Calu3 (cell line): Measurements from ENCODE around the gene NOL12. TPM values are rescaled to one million over a fixed set of nuclear protein-coding genes. Genes with fewer than 3 reads are reported as not detected.

Source experiments
- BruUV-seq: library from RNA; stranded (reverse); fragments of 400-500 nt; replicated peaks from 2 replicates; lab custom pipeline; 2021; lab: Mats Ljungman, UMichigan
- CTCF ChIA-PET: fragments of 300-600 bp; sonication (Branson Sonifier 250); formaldehyde crosslinking; loops from one replicate; lab custom pipeline; 2022; ENCODE audit warnings: antibody characterized with exemption; lab: Charles Lee
- DNase-seq: peaks from one replicate; pipeline ENCODE4 v3.0.0; 2022
- H3K27ac Mint-ChIP-seq: one replicate; pipeline ENCODE4 v1.8.0; 2022; ENCODE audit warnings: mixed read lengths; ENCODE audit not compliant: unreplicated experiment
- H3K27me3 Mint-ChIP-seq: one replicate; pipeline ENCODE4 v1.8.0; 2022; ENCODE audit warnings: mixed read lengths; ENCODE audit not compliant: unreplicated experiment
- H3K36me3 Mint-ChIP-seq: one replicate; pipeline ENCODE4 v1.8.0; 2022; ENCODE audit warnings: mild to moderate bottlenecking, moderate library complexity, mixed read lengths; ENCODE audit not compliant: insufficient read depth, unreplicated experiment
- H3K4me1 Mint-ChIP-seq: one replicate; pipeline ENCODE4 v1.8.0; 2022; ENCODE audit warnings: mild to moderate bottlenecking, low read depth, mixed read lengths; ENCODE audit not compliant: unreplicated experiment
- H3K4me3 Mint-ChIP-seq: one replicate; pipeline ENCODE4 v1.8.0; 2022; ENCODE audit warnings: mild to moderate bottlenecking, low read depth, moderate library complexity, mixed read lengths; ENCODE audit not compliant: unreplicated experiment
- H3K9me3 Mint-ChIP-seq: one replicate; pipeline ENCODE4 v1.8.0; 2022; ENCODE audit warnings: low read depth, mixed read lengths; ENCODE audit not compliant: unreplicated experiment
- intact Hi-C: fragments of 100-400 bp; cut with micrococcal nuclease; formaldehyde crosslinking; loops from one replicate; pipeline ENCODE4 v1.10.0; 2022; ENCODE audit not compliant: unreplicated experiment
- total RNA-seq: library from RNA; stranded (reverse); gene quantifications from 2 replicates; pipeline ENCODE4 v1.2.3, GENCODE V29; 2022
- TF ChIP-seq, protein P1 (sequence below): fragments of 200-600 bp; IDR thresholded peaks from one replicate; pipeline ENCODE4 v1.8.0; 2022; ENCODE audit warnings: antibody characterized with exemption; ENCODE audit not compliant: unreplicated experiment

The NOL12 gene
- total RNA-seq, 1 experiment from 2014 or later: 26.8 TPM

DNA sequence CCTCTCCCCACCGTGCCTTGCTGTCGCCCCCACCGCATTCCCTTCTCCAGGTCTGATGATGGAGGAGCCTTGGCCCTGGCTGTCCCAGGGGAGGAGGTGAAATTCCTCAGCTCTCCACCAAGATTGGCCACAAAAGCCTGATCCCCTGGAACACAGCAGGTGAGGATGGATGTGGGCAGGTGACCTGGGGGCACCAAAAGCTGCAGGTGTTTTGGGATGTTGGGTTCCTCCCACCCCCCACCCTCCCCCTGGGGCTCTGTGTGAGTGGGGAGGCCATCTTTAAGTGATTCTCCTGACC is 11.3 kb downstream of the NOL12 start:
- Mint-ChIP-seq H3K9me3 (no peaks in the 10 kb centered on the region), H3K27me3 (no peaks in the 10 kb centered on the region), H3K4me3 (no peak overlapping the region), H3K36me3 (peaks cover 16% of the 10 kb centered on the region), H3K27ac (no peak overlapping the region), H3K4me1 (no peaks in the 10 kb centered on the region)
- intact Hi-C loops: loop anchor here (5.0 kb wide), 1 partner anchor 35 kb away; no protein-coding TSS in a partner anchor
- no TSS peak for BruUV-seq
- TF ChIP-seq, protein P1, sequence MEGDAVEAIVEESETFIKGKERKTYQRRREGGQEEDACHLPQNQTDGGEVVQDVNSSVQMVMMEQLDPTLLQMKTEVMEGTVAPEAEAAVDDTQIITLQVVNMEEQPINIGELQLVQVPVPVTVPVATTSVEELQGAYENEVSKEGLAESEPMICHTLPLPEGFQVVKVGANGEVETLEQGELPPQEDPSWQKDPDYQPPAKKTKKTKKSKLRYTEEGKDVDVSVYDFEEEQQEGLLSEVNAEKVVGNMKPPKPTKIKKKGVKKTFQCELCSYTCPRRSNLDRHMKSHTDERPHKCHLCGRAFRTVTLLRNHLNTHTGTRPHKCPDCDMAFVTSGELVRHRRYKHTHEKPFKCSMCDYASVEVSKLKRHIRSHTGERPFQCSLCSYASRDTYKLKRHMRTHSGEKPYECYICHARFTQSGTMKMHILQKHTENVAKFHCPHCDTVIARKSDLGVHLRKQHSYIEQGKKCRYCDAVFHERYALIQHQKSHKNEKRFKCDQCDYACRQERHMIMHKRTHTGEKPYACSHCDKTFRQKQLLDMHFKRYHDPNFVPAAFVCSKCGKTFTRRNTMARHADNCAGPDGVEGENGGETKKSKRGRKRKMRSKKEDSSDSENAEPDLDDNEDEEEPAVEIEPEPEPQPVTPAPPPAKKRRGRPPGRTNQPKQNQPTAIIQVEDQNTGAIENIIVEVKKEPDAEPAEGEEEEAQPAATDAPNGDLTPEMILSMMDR: no peak
- no peak for DNase-seq
- CTCF ChIA-PET: interaction anchor here (0.7 to 1.1 kb wide), 4 partner anchors 34 to 299 kb away, joined by 3 to 7 read pairs (median 5); partner anchors contain the start of gene GGA1

DNA sequence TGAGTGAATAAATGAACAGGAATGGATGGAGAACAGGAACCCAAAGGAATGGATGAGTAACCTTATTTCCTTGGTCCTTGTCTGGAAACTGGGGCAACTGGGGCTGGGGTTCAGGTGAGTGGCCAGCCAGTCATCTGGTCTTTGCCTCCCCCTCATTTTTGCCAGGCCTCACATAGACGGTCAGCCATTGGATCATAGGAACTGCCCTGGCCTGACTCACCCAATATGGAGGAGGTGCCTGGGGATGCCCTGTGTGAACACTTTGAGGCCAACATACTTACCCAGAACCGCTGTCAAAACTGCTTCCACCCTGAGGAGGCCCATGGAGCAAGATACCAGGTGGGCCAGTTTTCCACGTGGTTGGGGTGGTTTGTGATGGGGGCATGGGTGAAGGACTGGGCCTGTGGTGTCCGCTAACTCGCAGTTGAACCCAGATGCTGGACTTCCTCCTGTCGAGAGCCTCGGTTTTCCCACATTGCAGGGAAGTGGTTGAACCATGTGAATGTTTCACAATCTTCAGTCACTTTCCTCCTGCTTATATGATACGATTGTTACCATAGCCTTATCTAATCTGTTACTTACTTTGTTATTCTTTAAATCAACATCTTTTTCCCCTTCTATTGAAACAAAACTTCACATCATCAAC is 15.1 kb downstream of the NOL12 start:
- TF ChIP-seq, protein P1: no peak
- intact Hi-C loops: no loop called here
- Mint-ChIP-seq H3K4me3 (no peak overlapping the region), H3K36me3 (peaks cover 8% of the 10 kb centered on the region), H3K27ac (no peak overlapping the region), H3K4me1 (no peaks in the 10 kb centered on the region), H3K9me3 (no peaks in the 10 kb centered on the region), H3K27me3 (no peaks in the 10 kb centered on the region)
- DNase-seq: no peak
- CTCF ChIA-PET: no interaction called here
- no TSS peak for BruUV-seq

DNA sequence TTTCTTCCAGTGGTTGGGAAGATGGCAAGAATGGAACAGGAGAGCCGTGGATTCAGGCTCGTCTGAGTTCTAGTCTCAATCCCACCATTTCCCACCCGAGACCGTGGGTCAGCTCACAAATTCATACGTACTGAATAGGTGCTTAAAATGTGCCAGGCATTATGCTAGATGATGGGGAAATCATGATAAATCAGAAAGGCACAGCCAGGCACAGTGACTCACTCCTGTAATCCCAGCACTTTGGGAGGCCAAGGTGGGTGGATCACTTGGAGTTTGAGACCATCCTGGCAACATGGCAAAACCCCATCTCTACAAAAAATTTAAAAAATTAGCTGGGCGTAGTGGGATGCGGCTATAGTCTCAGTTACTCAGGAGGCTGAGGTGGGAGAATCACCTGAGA is 17.8 kb downstream of the NOL12 start:
- Mint-ChIP-seq H3K36me3 (no peaks in the 10 kb centered on the region), H3K4me3 (no peak overlapping the region), H3K27ac (no peak overlapping the region), H3K4me1 (no peaks in the 10 kb centered on the region), H3K27me3 (no peaks in the 10 kb centered on the region), H3K9me3 (no peaks in the 10 kb centered on the region)
- TF ChIP-seq, protein P1: no peak
- no peak for DNase-seq
- no TSS peak for BruUV-seq
- CTCF ChIA-PET: interaction anchor here (0.6 kb wide), 2 partner anchors 85 to 179 kb away, joined by 3 to 4 read pairs; no protein-coding TSS in a partner anchor
- intact Hi-C loops: no loop called here

GRCh38 chr22:37704645-37705044 is 18.5 kb downstream of the NOL12 start:
- TF ChIP-seq, protein P1: no peak
- Mint-ChIP-seq H3K9me3 (no peaks in the 10 kb centered on the region), H3K4me3 (no peak overlapping the region), H3K27ac (no peak overlapping the region), H3K27me3 (no peaks in the 10 kb centered on the region), H3K4me1 (no peaks in the 10 kb centered on the region), H3K36me3 (no peaks in the 10 kb centered on the region)
- no TSS peak for BruUV-seq
- intact Hi-C loops: no loop called here
- DNase-seq: no peak
- CTCF ChIA-PET: interaction anchor here (0.6 kb wide), 1 partner anchor 180 kb away, joined by 3 read pairs; no protein-coding TSS in a partner anchor
